Esophagus muscularis mucosa (tissue), 4 donors: ENCODE results near the gene CALHM2.

ENCODE experiments used
- EP300 ChIP-seq: sonication (generic); formaldehyde crosslinking; IDR thresholded peaks from one replicate; pipeline ENCODE4 v1.6.1; 2017; ENCODE audit warnings: antibody characterized with exemption
- POLR2A ChIP-seq: fragments of 450-650 bp; IDR thresholded peaks from one replicate; pipeline ENCODE4 v1.6.1; 2017; ENCODE audit warnings: antibody characterized with exemption, moderate library complexity, mild to moderate bottlenecking, low read depth
- POLR2AphosphoS5 ChIP-seq, 2 donors: sonication (generic); formaldehyde crosslinking; IDR thresholded peaks; one replicate each; pipeline ENCODE4 v1.6.1; 2017; ENCODE audit warnings: antibody characterized with exemption in 2 of 2
- TF ChIP-seq, protein P1 (sequence below), 3 experiments: fragments of 200-600 bp in 2 of 3; fragments of 450-650 bp in 1 of 3; sonication (generic) in 2 of 3; IDR thresholded peaks; one replicate each; pipeline ENCODE4 v1.5.1; 2017 to 2019; ENCODE audit warnings: antibody characterized with exemption in 3 of 3, mild to moderate bottlenecking in 2 of 3, moderate library complexity in 1 of 3

- TF ChIP-seq, protein P1, sequence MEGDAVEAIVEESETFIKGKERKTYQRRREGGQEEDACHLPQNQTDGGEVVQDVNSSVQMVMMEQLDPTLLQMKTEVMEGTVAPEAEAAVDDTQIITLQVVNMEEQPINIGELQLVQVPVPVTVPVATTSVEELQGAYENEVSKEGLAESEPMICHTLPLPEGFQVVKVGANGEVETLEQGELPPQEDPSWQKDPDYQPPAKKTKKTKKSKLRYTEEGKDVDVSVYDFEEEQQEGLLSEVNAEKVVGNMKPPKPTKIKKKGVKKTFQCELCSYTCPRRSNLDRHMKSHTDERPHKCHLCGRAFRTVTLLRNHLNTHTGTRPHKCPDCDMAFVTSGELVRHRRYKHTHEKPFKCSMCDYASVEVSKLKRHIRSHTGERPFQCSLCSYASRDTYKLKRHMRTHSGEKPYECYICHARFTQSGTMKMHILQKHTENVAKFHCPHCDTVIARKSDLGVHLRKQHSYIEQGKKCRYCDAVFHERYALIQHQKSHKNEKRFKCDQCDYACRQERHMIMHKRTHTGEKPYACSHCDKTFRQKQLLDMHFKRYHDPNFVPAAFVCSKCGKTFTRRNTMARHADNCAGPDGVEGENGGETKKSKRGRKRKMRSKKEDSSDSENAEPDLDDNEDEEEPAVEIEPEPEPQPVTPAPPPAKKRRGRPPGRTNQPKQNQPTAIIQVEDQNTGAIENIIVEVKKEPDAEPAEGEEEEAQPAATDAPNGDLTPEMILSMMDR (IDR thresholded peaks at IDR 0.05), result no peak
- TF ChIP-seq POLR2AphosphoS5 (IDR thresholded peaks at IDR 0.05) (no peak), POLR2A (no peak), EP300 (no peak)
These were observed 5.0 kb downstream of the CALHM2 start for GRCh38 chr10:103447187-103447586.
